GM12875 (cell line): ENCODE results near the gene GCK.

Experiments
- H3K4me3 ChIP-seq: one replicate; pipeline ENCODE4 v1.5.1; 2011; ENCODE audit warnings: low read depth, low read length, control low read depth
- TF ChIP-seq, protein P1 (sequence below): IDR thresholded peaks from 2 replicates; pipeline ENCODE4 v1.5.1; 2011; ENCODE audit warnings: low read depth, mild to moderate bottlenecking, control low read depth, inconsistent platforms, low read length, moderate library complexity, borderline replicate concordance; ENCODE audit not compliant: insufficient read depth

Gene GCK

DNA sequence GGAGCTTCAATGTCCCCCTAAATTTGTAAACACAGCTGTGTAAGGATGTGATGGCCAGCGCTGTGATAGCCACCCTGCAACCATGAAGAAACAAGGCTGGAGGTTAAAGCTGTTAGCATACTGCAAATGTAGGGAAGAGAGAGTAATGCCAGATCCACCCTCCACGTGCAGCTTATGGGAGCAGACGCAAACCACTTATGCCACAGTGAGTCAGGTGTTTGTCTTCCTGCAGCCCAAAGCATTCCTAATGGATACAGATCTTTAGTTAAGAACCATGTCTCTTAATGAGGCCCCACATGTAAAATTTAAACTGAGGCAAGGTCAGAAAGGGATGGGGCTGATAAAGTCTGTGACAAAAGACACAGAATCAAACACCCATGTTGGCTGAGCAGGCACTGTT, 34.5 kb downstream of the GCK start:
- no peak overlapping the region for H3K4me3 ChIP-seq
- TF ChIP-seq, protein P1, sequence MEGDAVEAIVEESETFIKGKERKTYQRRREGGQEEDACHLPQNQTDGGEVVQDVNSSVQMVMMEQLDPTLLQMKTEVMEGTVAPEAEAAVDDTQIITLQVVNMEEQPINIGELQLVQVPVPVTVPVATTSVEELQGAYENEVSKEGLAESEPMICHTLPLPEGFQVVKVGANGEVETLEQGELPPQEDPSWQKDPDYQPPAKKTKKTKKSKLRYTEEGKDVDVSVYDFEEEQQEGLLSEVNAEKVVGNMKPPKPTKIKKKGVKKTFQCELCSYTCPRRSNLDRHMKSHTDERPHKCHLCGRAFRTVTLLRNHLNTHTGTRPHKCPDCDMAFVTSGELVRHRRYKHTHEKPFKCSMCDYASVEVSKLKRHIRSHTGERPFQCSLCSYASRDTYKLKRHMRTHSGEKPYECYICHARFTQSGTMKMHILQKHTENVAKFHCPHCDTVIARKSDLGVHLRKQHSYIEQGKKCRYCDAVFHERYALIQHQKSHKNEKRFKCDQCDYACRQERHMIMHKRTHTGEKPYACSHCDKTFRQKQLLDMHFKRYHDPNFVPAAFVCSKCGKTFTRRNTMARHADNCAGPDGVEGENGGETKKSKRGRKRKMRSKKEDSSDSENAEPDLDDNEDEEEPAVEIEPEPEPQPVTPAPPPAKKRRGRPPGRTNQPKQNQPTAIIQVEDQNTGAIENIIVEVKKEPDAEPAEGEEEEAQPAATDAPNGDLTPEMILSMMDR: no peak

DNA sequence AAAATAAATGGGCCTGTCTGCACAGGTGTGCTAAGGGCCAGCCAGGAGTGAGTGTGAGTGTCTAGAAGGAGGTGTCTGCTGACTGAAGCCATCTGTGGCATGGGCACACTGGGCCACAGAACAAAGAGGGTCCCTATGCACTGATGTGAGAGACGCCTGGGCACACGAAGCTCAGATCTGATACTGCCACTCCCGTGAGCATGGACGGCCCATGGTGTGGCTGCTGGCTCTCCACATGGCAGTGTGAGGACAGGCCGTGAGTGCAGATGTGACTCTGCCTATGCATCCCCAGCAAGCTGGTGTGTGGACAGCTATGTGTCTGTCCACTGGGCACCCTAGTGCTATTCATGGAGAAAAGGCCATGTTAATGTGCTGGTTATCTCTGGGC, 35.3 kb downstream of the GCK start:
- TF ChIP-seq, protein P1: no peak
- no peak overlapping the region for H3K4me3 ChIP-seq

DNA sequence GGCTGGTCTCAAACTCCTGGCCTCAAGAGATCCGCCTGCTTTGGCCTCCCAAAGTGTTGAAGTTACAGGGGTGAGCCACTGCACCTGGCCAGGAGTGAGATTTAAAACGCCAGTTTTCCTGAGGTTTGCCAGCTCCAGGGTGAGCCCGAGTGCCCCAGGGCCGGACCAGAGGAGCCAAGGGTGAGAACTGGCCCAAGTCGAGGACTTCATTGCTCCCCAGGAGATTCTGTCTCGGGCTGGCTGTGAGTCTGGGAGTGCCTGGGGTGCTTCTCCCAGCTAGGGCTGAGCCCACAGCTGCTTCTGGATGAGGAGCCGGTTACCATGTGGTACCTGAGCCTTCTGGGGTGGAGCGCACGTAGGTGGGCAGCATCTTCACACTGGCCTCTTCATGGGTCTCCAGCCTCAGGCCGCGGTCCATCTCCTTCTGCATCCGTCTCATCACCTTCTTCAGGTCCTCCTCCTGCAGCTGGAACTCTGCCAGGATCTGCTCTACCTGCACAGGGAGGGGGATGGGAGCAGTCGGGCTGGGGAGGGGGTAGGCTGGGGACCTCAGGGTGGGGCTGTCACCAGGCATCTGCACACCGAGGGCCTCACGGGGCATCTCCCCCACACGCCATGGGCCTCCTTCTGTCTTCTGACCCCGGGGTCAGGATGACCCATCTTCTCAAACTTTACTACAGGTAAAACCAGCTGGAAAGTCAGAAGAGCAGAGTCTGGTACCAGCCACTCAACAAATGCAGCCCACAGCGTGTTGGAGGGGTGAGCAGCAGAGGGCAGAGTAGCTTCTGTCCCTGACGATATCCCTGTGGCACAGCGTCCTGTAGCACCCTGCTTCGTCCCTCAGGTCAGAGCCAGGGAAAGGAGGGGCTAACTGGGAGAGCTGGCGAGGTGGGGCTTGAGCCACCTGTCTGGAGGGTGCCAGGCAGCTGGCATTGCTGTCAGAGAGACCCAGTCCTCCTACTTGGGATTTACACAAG, 36.0 kb downstream of the GCK start:
- TF ChIP-seq, protein P1: no peak
- no peak overlapping the region for H3K4me3 ChIP-seq

DNA sequence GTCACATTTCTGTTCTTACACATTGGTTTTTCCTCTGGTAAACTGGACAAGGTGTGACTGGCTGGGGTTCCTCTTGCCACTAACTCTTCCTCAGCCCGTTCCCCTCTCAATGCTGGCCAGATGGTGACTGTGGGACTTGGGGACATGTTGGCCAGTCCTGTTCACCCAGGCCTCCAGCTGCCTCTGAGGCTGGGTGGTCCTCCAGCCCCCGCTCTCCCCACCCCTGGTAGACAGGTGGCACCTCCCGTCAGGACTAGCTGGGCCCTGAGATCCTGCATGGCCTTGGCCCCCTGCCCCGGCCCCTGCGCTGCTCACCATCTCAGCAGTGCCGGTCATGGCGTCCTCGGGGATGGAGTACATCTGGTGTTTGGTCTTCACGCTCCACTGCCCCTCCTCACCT, 37.3 kb downstream of the GCK start:
- H3K4me3 ChIP-seq: no peak overlapping the region
- TF ChIP-seq, protein P1: no peak

DNA sequence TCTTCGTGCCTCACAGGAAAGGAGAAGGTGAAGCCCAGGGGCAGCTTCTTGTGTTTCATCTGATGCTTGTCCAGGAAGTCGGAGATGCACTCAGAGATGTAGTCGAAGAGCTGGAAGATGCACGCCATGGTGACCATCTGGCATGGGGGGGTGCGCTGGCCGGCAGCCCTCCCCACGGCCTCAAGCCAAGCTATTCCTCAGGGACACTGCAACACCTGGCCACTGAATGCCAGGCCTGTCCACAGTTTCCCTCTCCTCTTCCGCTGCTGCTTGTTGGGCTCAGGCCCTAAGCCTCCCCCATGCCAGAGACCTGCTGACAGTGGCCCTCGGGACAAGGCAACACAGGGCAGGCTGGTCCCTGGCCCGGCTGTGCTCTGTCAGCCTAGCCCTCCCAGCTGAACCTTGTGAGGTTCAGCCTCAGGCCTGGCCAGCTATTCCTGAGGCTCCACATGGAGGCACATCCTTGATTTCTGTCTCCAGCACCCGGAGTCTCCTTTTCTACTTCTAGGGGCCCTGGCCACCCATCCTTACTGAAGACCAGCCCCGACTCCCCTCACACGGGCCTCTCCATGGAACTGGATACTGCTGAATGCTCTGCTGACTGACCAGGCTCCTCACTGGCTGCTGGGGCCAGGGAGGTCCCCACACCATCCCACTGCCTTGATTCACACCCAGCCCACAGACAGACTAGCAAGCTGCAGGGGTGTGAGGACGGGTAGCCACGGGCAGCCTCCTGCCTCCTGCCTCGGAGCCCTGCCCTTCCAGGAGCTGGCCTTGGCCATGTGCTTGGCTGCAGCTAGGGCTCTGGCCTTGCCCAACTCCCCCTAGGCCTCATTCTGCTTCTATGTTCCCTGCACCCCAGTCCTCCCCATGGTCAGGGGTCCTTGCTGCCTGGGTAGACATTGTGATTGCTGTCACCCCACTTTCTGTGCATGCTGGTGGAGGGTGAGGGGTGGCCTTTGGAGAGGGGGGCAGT, 38.0 kb downstream of the GCK start:
- TF ChIP-seq, protein P1: no peak
- H3K4me3 ChIP-seq: no peak overlapping the region

DNA sequence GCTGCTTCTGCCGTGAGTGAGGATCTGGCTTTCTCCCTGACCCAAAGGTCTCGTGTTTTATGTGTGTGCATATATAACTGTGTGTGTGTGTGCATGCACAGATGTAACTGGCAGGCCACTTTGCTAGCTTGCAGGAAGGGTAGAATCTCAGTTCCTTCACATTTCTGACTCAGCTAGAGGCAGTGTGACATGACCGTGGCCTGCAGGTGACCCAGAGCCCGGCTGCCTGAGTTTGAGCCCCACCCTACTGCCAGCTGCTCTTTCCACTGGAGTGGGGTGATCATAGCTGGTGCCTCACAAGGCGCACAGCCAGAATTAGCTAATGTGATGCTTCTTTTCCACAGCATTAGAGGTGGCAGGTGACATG, 38.8 kb downstream of the GCK start:
- TF ChIP-seq, protein P1: no peak
- no peak overlapping the region for H3K4me3 ChIP-seq
